ENCODE results near the gene TAS1R2.
"Not testable (repeated sequence)": the region's sequence is repeated elsewhere in the genome, so short reads cannot be mapped to it uniquely, and the experiment has no call there.

TAS1R2 gene

GRCh38 chr1:18859560-18859959, at the start of gene TAS1R2:
Gene TAS1R2, minus strand, starts transcription at chr1:18859660. Its CDS starts 0 bp downstream, at chr1:18859660.
- DNase-seq = no peak

DNA sequence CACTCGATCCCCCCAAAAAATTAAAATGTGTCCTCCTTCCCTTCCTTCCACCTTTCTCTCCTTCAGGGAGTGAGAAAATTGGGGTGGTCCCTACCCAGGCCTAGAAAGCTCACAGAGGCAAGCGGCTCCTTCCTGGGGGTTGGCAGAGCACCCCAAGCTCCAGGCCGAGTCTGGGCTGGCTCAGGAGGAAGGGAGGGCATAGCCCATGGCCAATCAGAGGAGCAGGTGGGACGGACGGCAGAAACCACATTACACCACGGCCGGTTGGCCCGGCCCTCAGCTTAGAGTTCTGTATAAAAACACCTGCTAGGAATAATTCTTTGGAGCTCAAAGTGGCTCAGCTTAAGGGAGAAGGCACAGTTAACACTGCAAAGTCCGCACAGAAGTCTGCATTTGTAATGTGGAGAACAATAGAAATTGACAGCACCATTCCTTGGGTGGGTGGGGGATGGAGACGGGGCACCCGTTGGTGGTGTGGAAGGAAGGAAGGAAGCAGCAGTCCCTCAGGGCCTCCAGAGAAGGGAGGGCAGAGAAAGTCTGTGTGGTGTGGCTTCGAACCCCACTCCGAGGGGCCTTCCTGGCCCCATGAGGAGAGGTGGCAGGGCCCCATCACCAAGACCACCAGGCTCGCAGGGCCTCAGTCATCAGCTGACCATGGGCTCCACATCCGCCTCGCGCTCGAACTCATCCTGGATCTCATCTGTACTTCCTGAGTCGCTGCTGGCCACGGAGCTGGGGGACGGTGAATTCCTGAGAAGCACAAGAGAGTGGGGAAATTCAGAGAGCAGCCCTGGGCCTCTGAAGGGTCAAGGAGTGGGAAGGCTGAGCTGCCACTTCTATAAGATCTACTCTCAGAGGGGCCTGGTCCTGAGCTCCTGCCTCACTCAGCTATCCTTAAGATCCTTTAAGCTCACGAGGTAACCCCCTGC, 48.7 kb upstream of the TAS1R2 start:
- DNase-seq = no peak

DNA sequence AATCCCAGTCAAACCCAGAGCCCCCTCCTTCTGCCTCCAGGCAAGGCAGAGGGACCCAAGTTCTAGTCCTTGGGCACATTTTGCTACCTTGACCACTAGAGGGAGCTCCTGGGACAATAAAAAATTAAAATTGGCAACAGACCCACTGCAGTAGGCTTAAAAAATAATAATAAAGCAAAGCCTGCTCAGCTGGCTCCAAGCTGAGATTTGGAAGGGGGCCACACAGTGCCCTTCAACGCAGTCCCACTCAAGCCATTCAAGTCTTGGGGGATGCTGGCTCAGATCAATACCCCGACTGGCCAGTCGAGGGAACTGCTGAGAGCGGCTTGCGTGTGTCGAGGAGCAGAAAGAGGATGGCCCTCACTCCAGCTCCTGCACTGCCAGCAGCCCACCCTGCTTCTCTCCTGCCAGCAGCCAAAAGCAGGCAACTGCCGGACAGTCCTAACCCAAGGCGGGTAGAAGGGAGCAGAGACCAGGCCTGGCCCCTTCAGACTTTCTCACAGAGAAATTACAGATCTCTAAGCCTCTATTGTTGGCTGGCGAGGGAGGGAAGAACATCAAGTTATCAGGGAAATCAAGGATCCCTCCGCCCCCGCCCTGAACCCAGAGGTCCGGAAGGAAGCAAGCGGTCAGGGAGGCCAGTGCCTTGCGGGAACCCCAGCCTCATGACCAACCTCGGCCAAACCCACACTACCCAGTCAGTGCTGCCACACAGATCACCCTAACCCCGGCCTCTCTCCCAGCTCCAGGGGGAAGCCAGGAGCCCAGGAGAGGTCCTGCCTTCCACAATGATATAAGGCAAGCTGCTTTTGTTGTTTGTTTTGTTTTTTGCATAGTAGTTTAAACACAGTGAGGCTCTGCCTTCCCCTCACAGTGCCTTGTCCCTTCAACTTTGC, 47.8 kb upstream of the TAS1R2 start:
- peak; percentile 49 to 66 for DNase-seq

DNA sequence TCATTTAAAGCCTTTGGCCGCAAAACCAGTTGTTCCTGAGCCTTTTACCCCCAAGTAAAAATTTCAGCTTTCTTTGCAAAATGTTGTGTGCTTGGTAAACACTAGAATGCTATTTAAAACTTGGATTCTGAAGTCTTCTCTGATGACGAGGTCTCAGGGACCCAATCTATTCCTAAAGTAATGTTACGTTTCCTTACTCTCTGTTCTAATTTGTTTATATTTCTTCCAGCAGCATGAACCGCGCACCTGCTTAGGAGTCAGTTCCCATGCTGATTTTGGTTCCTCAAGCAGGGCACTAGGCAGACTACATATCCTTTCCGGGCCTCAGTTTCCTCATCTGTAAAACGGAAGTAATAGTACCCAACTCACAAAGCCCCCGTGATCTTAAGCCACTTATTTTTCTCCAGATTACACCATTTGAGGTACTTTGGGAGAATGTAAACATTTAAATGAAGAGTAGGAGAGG, 43.9 kb upstream of the TAS1R2 start:
- no peak for DNase-seq

GRCh38 chr1:18902523-18903290, 43.2 kb upstream of the TAS1R2 start, which contains the start of gene ALDH4A1:
Gene ALDH4A1, minus strand, starts transcription at chr1:18902555. Its CDS starts 32 bp downstream, at chr1:18902523.
- peak; percentile 91 to 94 for DNase-seq

GRCh38 chr1:18901952-18902522, 42.6 kb upstream of the TAS1R2 start:
- peak in 1 of 2 experiments; percentile 35 for DNase-seq

GRCh38 chr1:18901147-18901951, 41.9 kb upstream of the TAS1R2 start:
- DNase-seq = no peak

- no peak for DNase-seq
Observed at GRCh38 chr1:18900303-18900841, 40.9 kb upstream of the TAS1R2 start.

- DNase-seq = no peak
Observed at GRCh38 chr1:18899363-18900049, 40.0 kb upstream of the TAS1R2 start.

- DNase-seq = no peak
Observed at GRCh38 chr1:18898567-18898966, 39.1 kb upstream of the TAS1R2 start.

- no peak for DNase-seq
Observed at GRCh38 chr1:18895317-18895716, 35.9 kb upstream of the TAS1R2 start.

DNA sequence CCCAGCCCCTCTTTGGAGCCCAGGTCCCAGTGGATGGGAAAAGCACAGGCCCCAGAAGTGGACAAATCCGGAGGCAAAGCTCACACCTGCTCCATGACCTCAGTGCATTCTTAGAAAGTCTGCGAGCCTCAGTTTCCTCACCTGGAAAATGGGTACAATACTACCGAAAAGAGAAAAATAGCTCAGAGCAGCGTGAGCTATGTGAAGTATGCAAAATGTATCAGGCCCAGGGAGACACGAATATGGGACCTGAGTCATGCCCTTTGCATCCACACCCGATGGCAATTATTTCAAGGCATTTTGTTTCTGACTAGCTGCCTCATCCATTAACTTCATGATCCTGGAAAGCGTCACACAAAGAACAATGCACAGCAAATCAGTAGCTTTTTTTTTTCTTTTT, 33.7 kb upstream of the TAS1R2 start:
- no peak for DNase-seq

DNA sequence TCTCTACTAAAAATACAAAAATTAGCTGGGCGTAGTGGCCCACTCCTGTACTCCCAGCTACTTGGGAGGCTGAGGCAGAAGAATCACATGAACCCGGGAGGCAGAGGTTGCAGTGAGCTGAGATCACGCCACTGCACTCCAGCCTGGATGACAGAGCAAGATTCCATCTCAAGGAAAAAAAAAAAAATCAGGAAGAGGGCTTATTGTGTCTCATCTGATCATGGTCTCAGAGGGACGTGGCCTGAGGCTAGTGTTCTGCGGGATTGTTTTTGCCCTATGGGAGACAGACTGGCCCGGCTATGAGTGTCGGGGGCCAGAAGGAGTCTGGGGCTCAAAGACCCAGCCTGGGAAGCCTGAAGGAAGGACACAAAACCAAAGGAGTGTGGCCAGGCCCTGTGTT, 32.4 kb upstream of the TAS1R2 start:
- DNase-seq = not testable (repeated sequence)

- DNase-seq = no peak
Observed at GRCh38 chr1:18891426-18891780, 31.9 kb upstream of the TAS1R2 start.

DNA sequence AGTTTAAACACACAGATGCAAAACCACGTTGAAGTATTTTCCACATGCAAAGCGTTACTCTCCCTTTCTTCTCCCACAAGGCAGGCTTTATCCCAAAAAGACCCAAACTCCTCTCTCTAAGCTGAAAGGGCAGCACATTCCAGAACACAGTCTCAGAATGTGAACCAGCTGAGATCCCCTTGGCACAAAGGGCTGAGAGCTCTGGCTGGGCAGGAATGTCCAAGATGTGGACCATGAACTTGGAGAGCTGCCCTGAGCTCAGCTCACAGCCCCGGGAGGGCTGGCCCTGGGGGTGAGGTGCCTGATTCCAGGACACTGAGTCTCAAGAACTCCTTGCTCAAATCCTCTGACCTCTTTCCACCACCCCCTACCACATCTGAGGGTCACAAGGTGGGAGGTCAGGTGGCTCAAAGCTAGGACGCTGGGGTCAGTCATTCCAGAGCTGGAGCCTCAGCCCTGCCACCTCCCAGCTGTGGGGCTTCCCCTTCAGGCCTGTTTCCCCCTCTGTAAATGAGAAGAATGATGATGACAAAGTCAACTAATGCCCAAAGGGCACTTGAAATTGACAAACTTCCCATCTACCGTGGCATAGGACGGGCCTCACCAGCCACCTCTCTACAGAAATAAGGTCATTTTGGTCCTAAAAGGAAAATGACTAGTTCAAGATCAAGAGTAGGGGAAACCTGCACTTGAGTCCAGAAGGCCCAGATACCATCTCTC, 31.4 kb upstream of the TAS1R2 start:
- DNase-seq = no peak

GRCh38 chr1:18886003-18886335, 26.5 kb upstream of the TAS1R2 start:
- no peak for DNase-seq

GRCh38 chr1:18885311-18886002, 26.0 kb upstream of the TAS1R2 start:
- no peak for DNase-seq

GRCh38 chr1:18884727-18885126, 25.3 kb upstream of the TAS1R2 start:
- no peak for DNase-seq

GRCh38 chr1:18884419-18884717, 24.9 kb upstream of the TAS1R2 start:
- no peak for DNase-seq

Data from activated CD4-positive, alpha-beta T cell treated with anti-CD3 and anti-CD28 coated beads, Interleukin-2, amount 50 U/mL, for 48 hours (primary cell).